ENCODE results near the gene LAMB4.

Gene LAMB4

DNA sequence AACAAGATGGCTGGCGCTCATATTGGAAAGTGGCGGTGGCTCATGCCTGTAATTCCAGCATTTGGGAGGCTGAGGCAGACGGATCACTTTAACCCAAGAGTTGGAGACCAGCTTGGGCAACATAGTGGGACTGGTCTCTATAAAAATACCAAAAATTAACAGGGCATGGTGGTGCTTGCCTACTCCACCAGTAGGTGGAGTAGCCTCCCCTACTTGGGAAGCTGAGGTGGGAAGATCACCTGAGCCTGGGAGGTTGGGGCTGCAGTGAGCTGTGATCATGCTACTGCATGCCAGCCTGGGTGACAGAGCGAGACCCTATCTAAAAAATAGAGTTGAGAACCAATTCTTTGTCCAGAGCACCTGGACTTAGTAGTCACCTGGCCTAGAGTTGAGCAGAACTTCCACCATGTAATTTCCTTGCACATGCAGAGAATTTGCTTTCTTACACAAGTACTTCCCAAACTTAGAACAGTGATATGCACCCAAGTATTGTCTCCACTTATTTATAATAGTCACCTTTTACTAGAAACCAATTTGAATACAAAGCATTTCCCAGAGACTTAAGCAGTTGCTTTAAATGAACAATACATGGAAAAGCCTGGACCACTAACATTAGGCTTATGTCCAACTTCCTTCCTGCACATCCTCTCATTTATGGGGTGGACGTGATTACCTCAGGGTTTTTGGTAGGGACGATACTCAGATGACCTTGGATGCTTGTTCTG, 15.9 kb downstream of the LAMB4 start:
- DNase-seq (ENCODE audit: low read depth), result no peak
- TF ChIP-seq, protein P1, sequence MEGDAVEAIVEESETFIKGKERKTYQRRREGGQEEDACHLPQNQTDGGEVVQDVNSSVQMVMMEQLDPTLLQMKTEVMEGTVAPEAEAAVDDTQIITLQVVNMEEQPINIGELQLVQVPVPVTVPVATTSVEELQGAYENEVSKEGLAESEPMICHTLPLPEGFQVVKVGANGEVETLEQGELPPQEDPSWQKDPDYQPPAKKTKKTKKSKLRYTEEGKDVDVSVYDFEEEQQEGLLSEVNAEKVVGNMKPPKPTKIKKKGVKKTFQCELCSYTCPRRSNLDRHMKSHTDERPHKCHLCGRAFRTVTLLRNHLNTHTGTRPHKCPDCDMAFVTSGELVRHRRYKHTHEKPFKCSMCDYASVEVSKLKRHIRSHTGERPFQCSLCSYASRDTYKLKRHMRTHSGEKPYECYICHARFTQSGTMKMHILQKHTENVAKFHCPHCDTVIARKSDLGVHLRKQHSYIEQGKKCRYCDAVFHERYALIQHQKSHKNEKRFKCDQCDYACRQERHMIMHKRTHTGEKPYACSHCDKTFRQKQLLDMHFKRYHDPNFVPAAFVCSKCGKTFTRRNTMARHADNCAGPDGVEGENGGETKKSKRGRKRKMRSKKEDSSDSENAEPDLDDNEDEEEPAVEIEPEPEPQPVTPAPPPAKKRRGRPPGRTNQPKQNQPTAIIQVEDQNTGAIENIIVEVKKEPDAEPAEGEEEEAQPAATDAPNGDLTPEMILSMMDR (IDR thresholded peaks at IDR 0.05; ENCODE audit: control insufficient read depth, insufficient read depth, low read depth, low read length, missing control alignments), result peak; percentile 35

DNA sequence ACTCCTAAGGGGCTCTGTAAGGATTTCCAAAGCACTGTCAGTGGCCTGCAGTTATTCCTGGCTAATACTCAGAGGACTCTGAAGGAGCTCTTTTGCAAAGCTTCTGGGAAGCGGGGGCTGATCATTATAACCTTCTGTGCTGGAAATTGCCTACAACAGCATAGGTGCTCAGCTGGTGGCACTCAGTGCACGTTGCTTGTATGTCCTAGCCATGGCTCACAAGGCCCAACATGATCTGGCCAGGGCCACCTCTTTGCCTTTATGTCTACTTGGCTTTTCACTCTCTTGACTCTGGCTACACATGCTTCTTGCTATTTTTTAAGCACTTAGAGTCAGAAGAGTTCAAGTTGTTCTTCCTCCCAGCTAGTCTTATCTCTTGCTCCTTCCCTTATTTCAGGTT, 17.5 kb downstream of the LAMB4 start:
- TF ChIP-seq, protein P1 (IDR thresholded peaks at IDR 0.05; ENCODE audit: control insufficient read depth, insufficient read depth, low read depth, low read length, missing control alignments), result no peak
- H3K4me3 ChIP-seq (ENCODE audit: control insufficient read depth, low read depth, low read length), result no peak overlapping the region
- DNase-seq (ENCODE audit: low read depth), result no peak

More for the DNA sequence above, 15.9 kb downstream of the LAMB4 start:
- no peak overlapping the region for H3K4me3 ChIP-seq (ENCODE audit: control insufficient read depth, low read depth, low read length)

DNA sequence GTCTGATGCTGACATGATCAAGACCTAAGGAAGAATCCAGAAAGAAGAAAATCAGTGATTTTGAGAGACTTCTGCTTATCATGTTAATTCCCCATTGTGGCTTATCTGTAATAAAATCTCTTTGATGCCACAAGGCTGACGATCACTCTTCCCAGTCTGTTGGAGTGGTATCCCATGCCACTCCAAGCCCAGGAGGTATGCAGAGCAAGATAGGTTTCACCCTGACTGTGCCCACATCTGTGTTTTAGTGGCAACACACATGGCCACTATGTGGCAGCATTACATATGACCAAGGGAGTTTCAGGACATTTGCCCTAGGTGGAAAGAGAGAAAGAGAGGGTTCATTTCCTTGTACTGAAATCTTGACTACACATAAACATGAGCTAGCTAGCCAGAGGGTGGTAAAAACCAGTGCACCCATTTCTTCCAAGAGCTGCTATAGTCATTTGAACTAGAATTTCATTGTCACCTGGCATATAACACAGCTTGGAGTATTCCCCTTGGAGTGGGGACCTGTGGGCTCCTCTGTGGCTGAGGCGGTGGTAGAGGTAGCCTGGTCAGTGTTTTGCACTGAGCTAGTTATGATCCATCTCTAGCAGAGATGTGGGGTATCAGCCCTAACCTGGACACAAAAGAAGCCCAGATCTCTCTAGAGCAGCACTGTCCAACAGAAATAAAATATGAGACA, 20.8 kb downstream of the LAMB4 start:
- no peak overlapping the region for H3K4me3 ChIP-seq (ENCODE audit: control insufficient read depth, low read depth, low read length)
- DNase-seq (ENCODE audit: low read depth), result no peak
- TF ChIP-seq, protein P1 (IDR thresholded peaks at IDR 0.05; ENCODE audit: control insufficient read depth, insufficient read depth, low read depth, low read length, missing control alignments), result peak; percentile 30

DNA sequence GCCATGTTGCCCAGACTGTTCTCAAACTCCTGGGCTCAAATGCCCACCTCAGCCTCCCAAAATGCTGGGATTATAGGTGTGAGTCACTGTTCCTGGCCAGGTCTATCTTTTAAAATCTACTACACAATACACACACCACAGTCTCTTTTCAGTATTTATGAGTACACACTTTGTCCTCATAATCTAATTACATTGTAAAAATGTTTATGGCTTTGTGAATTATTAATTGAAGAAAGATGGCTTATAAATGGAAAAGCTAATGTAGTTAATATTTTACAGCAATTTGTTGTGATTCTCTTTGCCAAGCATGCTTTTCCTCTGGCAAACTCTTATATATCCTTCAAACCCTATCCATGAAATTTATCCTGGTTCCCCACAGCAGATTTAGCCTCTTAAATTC, 22.0 kb downstream of the LAMB4 start:
- TF ChIP-seq, protein P1 (IDR thresholded peaks at IDR 0.05; ENCODE audit: control insufficient read depth, insufficient read depth, low read depth, low read length, missing control alignments), result no peak
- no peak for DNase-seq (ENCODE audit: low read depth)
- no peak overlapping the region for H3K4me3 ChIP-seq (ENCODE audit: control insufficient read depth, low read depth, low read length)

DNA sequence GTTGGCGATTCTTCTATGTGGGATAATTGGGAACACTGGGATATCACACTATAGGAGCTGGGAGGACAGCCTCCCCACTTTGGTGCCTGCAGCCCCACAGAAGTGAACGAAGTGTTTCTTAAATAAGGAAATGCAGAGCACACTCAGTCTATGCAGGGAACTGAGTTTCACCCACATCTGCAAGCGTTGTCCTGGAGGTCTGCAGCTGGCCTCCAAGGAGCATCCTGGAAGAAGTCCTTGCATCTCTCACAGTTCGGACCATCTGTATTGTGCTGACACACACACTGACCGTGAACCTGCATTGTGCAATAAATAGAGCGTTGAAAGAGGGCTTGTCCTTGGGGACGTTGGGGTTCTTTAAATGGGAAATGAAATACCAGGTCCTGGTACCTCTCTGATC, 25.8 kb downstream of the LAMB4 start:
- no peak for DNase-seq (ENCODE audit: low read depth)
- H3K4me3 ChIP-seq (ENCODE audit: control insufficient read depth, low read depth, low read length), result no peak overlapping the region
- TF ChIP-seq, protein P1 (IDR thresholded peaks at IDR 0.05; ENCODE audit: control insufficient read depth, insufficient read depth, low read depth, low read length, missing control alignments), result no peak

DNA sequence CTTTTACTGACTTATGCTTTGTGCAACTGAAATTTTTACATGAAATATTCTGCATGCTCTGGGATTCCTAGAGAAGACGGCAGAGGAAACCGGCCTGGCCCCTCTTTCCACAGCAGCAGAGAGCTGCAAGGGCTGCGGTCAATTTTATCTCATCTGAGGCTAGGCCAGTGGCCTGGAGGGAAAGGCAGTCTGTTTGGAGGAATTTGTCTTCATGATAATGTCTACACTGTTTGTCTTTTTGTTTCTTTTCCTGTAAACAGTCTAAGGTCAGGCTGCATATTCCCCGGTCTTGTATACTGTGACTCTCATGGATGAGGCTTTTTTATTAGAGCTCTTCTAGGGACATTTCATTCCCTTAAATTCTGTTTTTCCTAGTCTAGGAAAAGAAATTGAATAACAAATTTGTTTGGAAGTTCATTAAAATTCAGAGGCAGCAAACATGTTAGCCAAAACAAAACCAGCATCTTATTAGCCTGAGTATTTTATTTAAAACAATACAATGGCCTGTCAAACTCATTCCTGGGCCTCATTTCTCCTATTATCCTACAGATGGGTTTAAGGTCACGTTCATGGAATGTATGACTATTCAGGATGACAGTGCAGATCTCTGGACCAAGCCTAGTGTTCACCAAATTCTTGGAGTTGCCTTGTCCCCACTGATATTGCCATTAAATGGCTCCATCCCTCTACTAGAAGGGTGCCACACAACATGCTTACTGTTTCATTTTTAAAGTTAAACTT, 26.4 kb downstream of the LAMB4 start:
- no peak overlapping the region for H3K4me3 ChIP-seq (ENCODE audit: control insufficient read depth, low read depth, low read length)
- no peak for DNase-seq (ENCODE audit: low read depth)
- TF ChIP-seq, protein P1 (IDR thresholded peaks at IDR 0.05; ENCODE audit: control insufficient read depth, insufficient read depth, low read depth, low read length, missing control alignments), result no peak

Measured in AG09309 (cell line).